HFFc6 (cell line): ENCODE results near the gene AHR. TPM values are rescaled to one million over a fixed set of nuclear protein-coding genes. Genes with fewer than 3 reads are reported as not detected.

ENCODE experiments used
- DNase-seq: peaks from one replicate; pipeline ENCODE4 v3.0.0-alpha.2; 2018
- H3K27ac Mint-ChIP-seq: 2 replicates; pipeline ENCODE4 v1.8.0; 2020; ENCODE audit warnings: mild to moderate bottlenecking, mixed read lengths
- H3K27me3 Mint-ChIP-seq: 2 replicates; pipeline ENCODE4 v1.8.0; 2021; ENCODE audit warnings: mild to moderate bottlenecking, moderate library complexity, mixed read lengths; ENCODE audit not compliant: insufficient read depth
- H3K36me3 Mint-ChIP-seq: 2 replicates; pipeline ENCODE4 v1.8.0; 2021; ENCODE audit warnings: low read depth, mixed read lengths
- H3K4me1 Mint-ChIP-seq: 2 replicates; pipeline ENCODE4 v1.8.0; 2020; ENCODE audit warnings: low read depth, mixed read lengths
- H3K4me3 Mint-ChIP-seq: 2 replicates; pipeline ENCODE4 v1.8.0; 2020; ENCODE audit warnings: mild to moderate bottlenecking, moderate library complexity, mixed read lengths
- H3K9me3 Mint-ChIP-seq: 2 replicates; pipeline ENCODE4 v1.8.0; 2020; ENCODE audit warnings: mild to moderate bottlenecking, mixed read lengths
- CTCF ChIP-seq: fragments of 200-600 bp; sonication (generic); IDR thresholded peaks from 2 replicates; pipeline ENCODE4 v1.5.0; 2021; ENCODE audit warnings: antibody characterized with exemption, mild to moderate bottlenecking
- total RNA-seq, 6 experiments: library from RNA; stranded (reverse); fragmentation: NEBNext Ultra II Directional; extraction: Animal tissue kit (Norgen Biotek cat#: 25700); gene quantifications; 2 replicates in 1 of 6; 3 replicates in 5 of 6; pipeline ENCODE4 v1.2.3, GENCODE V29; 2021

Gene AHR
- total RNA-seq, 6 experiments from 2014 or later, result 35.8 to 57.2 (median 47.4) TPM

GRCh38 chr7:17269341-17270221 lies 28.9 kb upstream of the AHR start:
- Mint-ChIP-seq H3K27me3 (peaks cover 3% of the 10 kb centered on the region), H3K27ac (no peak overlapping the region), H3K9me3 (peaks cover 60% of the 10 kb centered on the region)

GRCh38 chr7:17274551-17275245 lies 23.8 kb upstream of the AHR start:
- no peak for TF ChIP-seq CTCF
- peak; percentile 28 for DNase-seq
- Mint-ChIP-seq H3K9me3 (peaks cover 22% of the 10 kb centered on the region), H3K27ac (peak overlapping the region; percentile 58), H3K27me3 (peaks cover 3% of the 10 kb centered on the region), H3K4me3 (peak overlapping the region; percentile 5; the same call in 1 of the 2 replicates), H3K36me3 (peaks cover 32% of the 10 kb centered on the region), H3K4me1 (peaks cover 40% of the 10 kb centered on the region)

More at GRCh38 chr7:17269341-17270221, 28.9 kb upstream of the AHR start:
- Mint-ChIP-seq H3K4me3 (no peak overlapping the region), H3K36me3 (peaks cover 70% of the 10 kb centered on the region), H3K4me1 (peaks cover 8% of the 10 kb centered on the region)
- DNase-seq, result no peak
- no peak for TF ChIP-seq CTCF

GRCh38 chr7:17275749-17276671 lies 22.4 kb upstream of the AHR start:
- Mint-ChIP-seq H3K36me3 (peaks cover 21% of the 10 kb centered on the region), H3K27me3 (peaks cover 3% of the 10 kb centered on the region; the same call in 1 of the 2 replicates), H3K4me3 (peak overlapping the region; percentile 73), H3K4me1 (peaks cover 40% of the 10 kb centered on the region), H3K27ac (peak overlapping the region; percentile 84), H3K9me3 (peaks cover 9% of the 10 kb centered on the region; the same call in 1 of the 2 replicates)
- no peak for TF ChIP-seq CTCF
- peak; percentile 93 for DNase-seq

GRCh38 chr7:17279061-17279460 lies 19.4 kb upstream of the AHR start:
- Mint-ChIP-seq H3K4me1 (peaks cover 37% of the 10 kb centered on the region), H3K27me3 (no peaks in the 10 kb centered on the region), H3K4me3 (no peak overlapping the region), H3K27ac (no peak overlapping the region), H3K36me3 (peaks cover 11% of the 10 kb centered on the region), H3K9me3 (no peaks in the 10 kb centered on the region)
- DNase-seq, result no peak
- no peak for TF ChIP-seq CTCF

GRCh38 chr7:17289074-17289645 lies 9.3 kb upstream of the AHR start:
- Mint-ChIP-seq H3K36me3 (no peaks in the 10 kb centered on the region), H3K9me3 (no peaks in the 10 kb centered on the region), H3K27ac (no peak overlapping the region), H3K4me1 (no peaks in the 10 kb centered on the region), H3K4me3 (no peak overlapping the region), H3K27me3 (no peaks in the 10 kb centered on the region)
- no peak for DNase-seq
- no peak for TF ChIP-seq CTCF
